Measurements from ENCODE around the gene HIPK1.
"Not testable (repeated sequence)": the region's sequence is repeated elsewhere in the genome, so short reads cannot be mapped to it uniquely, and the experiment has no call there.

The HIPK1 gene

DNA sequence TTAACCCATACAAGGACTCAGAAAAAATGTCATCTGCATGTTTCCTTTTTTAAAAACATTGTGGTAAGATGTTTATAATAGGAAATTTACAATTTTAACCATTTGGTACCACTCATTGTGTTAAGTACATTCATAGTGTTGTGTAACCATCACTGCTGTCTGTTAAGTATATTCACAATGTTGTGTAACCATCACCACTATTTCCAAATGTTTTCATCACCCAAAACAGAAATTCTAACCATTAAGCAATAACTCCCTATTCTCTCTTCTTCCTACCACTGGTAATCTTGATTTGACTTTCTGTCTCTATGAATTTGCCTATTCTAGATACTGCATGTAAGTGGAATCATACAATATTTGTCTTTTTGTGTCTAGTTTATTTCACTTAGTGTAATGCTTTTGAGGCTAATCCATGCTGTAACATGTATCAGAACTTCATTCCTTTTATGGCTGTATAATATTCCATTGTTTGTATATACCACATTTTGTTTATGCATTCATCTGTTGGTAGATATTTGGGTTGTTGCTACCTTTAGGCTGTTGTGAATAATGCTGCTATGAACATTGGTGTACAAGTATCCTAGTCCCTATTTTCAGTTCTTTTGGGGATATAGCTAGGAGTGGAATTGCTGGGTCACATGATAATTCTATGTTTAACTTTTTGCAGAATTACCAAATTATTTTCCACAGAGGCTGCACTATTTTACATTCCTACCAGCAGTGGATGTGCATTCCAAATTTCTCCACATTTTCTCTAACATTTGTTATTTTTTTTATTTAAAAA is 14.1 kb downstream of the HIPK1 start:
- DNase-seq (ENCODE audit: low read depth in 2 of 2), result no peak

DNA sequence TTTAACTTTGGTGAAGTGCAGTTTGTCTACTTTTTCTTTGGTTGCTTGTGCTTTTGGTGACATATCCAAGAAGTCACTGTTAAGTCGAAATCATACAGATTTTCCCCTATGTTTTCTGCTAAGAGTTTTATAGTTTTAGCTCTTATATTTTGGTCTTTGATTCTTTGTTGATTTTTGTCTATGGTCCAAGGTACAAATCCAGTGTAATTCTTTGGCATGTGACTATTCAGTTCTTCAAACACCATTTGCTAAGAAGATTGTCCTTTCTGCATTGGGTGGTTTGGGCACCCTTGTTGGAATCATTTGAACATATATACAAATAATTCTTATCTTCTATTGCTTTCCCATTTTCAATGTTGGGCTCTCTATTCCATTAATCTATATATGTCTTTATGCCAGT is 16.2 kb downstream of the HIPK1 start:
- no peak for DNase-seq (ENCODE audit: low read depth in 2 of 2)

- no peak for DNase-seq (ENCODE audit: low read depth in 2 of 2)
Observed at GRCh38 chr1:113946112-113946511, 17.0 kb downstream of the HIPK1 start.

GRCh38 chr1:113946678-113947387 is 17.7 kb downstream of the HIPK1 start:
- DNase-seq (ENCODE audit: low read depth in 2 of 2), result no peak

- no peak for DNase-seq (ENCODE audit: low read depth in 2 of 2)
Observed at GRCh38 chr1:113947388-113948107, 18.4 kb downstream of the HIPK1 start.

GRCh38 chr1:113948151-113948550 is 19.0 kb downstream of the HIPK1 start:
- DNase-seq (ENCODE audit: low read depth in 2 of 2), result not testable (repeated sequence)

DNA sequence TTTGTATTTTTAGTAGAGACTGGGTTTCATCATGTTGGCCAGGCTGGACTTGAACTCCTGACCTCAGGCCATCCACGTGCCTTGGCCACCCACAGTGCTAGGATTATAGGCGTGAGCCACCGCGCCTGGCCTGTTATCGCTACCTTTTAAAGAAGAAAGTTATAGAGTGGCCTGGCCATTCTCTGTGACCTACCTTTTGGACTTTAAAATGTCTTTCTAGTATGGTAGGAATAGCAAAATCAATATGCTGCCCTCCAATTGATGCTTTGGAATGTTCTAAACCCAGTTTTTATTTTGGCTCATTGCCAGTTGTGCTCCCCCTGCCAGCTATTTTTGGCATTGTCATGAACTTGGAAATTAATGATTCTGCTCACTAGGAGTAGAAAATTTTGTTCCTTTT is 19.9 kb downstream of the HIPK1 start:
- no peak for DNase-seq (ENCODE audit: low read depth in 2 of 2)

GRCh38 chr1:113950908-113951307 is 21.8 kb downstream of the HIPK1 start:
- DNase-seq (ENCODE audit: low read depth in 2 of 2), result no peak

- no peak for DNase-seq (ENCODE audit: low read depth in 2 of 2)
Observed at GRCh38 chr1:113951719-113952118, 22.6 kb downstream of the HIPK1 start.

GRCh38 chr1:113957984-113958383 is 28.9 kb downstream of the HIPK1 start:
- no peak for DNase-seq (ENCODE audit: low read depth in 2 of 2)

DNA sequence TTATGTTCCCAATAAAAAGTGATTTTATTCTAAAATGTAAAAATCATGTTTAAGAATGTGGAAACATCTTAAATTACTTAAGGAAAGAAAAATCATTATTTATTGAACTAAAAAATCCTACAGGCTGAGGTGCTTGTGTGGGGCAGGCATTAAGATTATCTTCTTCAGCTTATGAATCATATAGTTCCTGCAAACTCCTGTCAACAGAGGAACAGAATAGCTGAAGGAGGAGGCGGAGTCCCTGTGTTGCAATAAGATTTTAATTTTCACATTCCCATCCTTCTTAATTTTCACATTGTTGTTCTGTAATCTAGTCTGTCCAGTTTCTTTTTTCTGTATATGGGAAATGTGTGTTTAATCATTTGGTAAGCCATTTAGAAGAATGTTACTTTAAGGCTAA is 29.6 kb downstream of the HIPK1 start:
- no peak for DNase-seq (ENCODE audit: low read depth in 2 of 2)

GRCh38 chr1:113963281-113963906 is 34.3 kb downstream of the HIPK1 start:
- no peak for DNase-seq (ENCODE audit: low read depth in 2 of 2)

DNA sequence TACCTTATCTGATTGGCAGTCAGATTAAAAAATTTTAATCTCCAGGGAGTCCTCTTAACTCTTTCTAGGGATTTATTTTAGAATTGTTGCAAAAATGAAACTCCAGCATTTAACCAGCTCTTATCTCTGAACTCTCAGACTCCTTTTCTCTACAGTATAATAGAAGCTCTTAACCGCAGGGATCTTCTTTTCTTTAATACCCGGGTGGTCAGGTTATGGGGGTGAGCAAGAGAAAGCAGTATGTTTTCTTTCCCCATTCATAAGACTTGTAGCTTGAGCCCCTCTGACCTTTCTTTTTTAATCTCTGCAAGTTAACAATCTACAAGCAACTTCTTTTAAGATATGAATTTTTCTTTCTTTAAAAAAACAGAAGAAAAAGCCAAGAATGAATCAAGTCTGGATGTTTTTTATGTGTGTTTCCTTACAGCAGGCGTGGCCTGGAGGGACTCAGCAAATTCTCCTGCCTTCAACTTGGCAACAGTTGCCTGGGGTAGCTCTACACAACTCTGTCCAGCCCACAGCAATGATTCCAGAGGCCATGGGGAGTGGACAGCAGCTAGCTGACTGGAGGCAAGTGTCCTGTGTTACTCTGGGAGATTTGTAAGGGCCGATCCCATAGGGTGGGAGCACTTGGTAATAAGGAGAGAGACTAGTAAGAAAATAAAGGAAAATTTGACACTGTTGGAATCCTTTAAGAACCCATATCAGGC is 36.7 kb downstream of the HIPK1 start:
- no peak for DNase-seq (ENCODE audit: low read depth in 2 of 2)

DNA sequence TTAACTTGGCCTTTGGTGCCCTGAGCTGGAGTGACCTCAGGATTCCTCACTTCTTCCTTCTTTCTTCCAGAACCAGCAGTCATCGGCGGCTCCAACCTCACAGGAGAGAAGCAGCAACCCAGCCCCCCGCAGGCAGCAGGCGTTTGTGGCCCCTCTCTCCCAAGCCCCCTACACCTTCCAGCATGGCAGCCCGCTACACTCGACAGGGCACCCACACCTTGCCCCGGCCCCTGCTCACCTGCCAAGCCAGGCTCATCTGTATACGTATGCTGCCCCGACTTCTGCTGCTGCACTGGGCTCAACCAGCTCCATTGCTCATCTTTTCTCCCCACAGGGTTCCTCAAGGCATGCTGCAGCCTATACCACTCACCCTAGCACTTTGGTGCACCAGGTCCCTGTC is 43.8 kb downstream of the HIPK1 start:
- no peak for DNase-seq (ENCODE audit: low read depth in 2 of 2)

- no peak for DNase-seq (ENCODE audit: low read depth in 2 of 2)
Observed at GRCh38 chr1:113975211-113975895, 46.2 kb downstream of the HIPK1 start.

DNA sequence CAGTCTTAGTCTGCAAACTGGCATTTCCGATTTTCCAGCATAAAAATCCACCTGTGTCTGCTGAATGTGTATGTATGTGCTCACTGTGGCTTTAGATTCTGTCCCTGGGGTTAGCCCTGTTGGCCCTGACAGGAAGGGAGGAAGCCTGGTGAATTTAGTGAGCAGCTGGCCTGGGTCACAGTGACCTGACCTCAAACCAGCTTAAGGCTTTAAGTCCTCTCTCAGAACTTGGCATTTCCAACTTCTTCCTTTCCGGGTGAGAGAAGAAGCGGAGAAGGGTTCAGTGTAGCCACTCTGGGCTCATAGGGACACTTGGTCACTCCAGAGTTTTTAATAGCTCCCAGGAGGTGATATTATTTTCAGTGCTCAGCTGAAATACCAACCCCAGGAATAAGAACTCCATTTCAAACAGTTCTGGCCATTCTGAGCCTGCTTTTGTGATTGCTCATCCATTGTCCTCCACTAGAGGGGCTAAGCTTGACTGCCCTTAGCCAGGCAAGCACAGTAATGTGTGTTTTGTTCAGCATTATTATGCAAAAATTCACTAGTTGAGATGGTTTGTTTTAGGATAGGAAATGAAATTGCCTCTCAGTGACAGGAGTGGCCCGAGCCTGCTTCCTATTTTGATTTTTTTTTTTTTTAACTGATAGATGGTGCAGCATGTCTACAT is 47.6 kb downstream of the HIPK1 start:
- no peak for DNase-seq (ENCODE audit: low read depth in 2 of 2)

GRCh38 chr1:113977906-113978305 is 48.8 kb downstream of the HIPK1 start:
- DNase-seq (ENCODE audit: low read depth in 2 of 2), result no peak

DNA sequence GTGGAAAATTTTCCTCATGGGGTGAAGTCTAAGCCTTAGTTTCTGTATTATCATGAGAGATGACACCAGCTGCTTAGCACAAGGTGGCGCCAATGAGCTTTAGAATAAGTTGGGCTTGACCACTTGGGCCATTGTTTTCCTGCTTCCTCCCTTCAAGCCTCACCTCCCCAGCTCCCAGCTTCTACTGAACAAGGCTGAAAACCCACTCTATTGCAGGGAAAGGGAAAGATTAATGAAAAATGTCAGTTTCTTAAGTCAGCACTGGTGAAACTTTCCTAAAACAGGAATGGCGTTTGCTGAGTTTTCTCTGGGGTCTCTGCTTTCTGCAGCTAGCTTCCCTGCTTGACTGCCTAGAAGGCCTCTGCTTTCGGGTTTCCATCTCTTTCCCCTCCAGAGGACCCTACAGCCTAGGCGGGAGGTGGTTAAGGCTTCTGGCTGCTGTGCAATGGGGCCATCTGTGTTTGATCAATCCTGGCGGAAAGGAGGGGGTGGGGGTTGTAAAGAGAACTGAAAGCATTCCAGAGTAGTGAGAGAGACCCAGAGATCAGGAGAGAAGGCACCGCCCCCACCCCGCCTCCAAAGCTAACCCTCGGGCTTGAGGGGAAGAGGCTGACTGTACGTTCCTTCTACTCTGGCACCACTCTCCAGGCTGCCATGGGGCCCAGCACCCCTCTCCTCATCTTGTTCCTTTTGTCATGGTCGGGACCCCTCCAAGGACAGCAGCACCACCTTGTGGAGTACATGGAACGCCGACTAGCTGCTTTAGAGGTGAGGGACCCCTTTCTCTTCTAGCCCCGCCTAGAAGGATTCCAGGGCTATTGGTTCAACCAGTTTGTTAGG is 50.0 kb downstream of the HIPK1 start, which contains the start of gene OLFML3:
Gene OLFML3 (plus strand): TSS at position 612 of the 840 bp plus-strand sequence. CDS start 43 bp downstream, at position 655.
- no peak for DNase-seq (ENCODE audit: low read depth in 2 of 2)

GRCh38 chr1:113980110-113980509 is 51.0 kb downstream of the HIPK1 start:
- no peak for DNase-seq (ENCODE audit: low read depth in 2 of 2)

Measured in stimulated activated CD8-positive, alpha-beta memory T cell treated with anti-CD3 and anti-CD28 coated beads, Interleukin-7, amount 100 ng/mL, for 1 hour (primary cell).